HPDE6-E6E7 (cell line): ENCODE measurements around the gene HMX1.

Experiments
- DNase-seq: peaks from one replicate; pipeline ENCODE4 v3.0.0; 2011; ENCODE audit warnings: missing footprints; ENCODE audit errors: extremely low spot score

The HMX1 gene

GRCh38 chr4:8892556-8893226, 21.1 kb upstream of the HMX1 start:
- no peak for DNase-seq

- no peak for DNase-seq
These were observed 20.3 kb upstream of the HMX1 start for GRCh38 chr4:8891646-8892555.

GRCh38 chr4:8891255-8891645, 19.6 kb upstream of the HMX1 start:
- DNase-seq = no peak

DNA sequence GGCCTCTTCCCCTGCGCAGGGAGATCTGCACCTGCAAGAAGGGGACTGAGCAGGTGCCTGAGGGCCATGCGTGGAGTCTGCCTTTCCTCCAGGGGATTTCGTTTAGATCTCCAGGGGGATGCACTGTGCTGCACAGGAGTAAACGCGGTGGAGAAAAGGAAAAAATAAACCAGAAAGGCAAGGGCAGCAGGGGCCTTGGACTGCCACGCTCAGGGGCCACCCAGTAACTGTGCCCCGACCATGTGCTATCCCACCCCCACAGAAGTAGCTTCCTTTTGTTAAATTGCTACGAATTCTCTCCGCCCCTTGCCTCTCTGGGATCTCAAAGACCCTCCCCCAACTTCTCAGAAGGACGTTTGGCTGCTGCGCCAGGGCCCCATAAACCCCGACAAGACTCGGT, 17.2 kb upstream of the HMX1 start:
- DNase-seq = no peak

DNA sequence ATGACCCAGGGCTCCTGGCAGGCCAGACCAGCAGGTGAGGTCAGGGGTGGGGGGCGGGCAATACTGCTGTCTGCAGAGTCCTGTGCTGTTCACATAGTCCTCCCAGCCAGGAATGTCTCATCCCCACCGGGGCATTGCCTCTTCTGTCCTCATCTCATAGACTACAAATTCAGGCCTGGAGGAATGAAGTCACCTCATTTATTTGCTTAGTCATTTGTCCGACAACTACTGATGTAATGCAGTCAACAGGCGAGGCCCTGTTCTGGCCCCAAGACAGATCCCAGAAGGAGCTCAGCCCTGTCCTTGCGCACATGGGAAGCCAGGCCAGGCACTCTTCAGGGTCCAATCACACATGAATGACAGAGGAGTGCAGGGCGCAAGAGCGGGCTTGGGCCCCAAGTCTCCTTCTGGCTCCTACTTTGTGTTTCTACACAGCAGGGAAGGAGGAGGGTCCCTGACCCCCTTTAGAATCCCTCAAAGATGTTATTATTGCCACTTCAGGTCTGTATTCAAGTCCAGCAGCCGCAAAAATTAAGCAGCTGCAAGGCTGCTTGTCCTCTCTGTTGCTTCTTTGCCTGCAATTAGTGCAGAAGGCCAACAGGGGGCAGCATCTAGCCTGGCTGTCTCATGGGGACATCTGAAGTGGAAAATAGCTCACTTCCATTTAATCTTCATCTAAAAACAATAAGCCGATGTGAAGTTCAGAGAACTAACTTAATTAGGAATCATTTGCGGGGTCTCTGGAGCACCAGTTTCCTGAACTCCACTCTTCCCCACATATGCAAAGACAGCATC, 15.2 kb upstream of the HMX1 start:
- DNase-seq = no peak

- DNase-seq = no peak
These were observed 10.6 kb upstream of the HMX1 start for GRCh38 chr4:8882239-8882638.

DNA sequence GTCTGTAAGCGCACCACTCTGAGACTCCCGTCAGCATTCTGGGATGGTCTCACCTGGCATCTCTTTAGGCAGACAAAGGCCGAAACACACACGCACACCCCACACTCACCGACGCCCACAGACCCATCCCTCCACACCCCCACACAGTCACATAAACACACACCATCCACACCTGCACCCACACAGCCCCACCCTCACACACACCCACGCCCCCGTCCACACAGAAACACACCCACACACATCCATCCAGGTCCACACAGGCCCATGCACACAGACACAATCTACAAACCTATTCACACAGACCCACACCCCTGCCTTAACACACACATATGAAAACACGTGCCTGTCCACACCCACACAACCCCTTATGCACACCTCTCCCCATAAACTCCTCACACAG, 9.2 kb upstream of the HMX1 start:
- no peak for DNase-seq

DNA sequence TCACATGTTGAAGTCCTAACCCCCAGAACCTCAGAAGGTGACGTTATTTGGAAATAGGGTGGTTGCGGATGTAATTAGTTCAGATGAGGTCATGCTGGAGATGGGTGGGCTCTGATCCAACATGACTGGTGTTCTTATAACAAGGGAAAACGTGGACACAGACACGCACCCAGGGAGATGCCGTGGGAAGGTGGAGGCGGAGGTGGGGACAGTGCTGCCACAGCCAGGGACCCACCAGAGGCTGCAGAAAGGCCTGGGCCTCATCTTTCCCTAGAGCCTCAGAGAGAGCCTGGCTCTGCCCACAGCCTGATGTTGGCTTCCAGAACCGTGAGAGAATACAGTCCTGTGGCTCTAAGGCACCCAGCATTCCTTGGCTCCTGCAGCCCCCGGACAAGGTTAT, 7.9 kb upstream of the HMX1 start:
- no peak for DNase-seq

DNA sequence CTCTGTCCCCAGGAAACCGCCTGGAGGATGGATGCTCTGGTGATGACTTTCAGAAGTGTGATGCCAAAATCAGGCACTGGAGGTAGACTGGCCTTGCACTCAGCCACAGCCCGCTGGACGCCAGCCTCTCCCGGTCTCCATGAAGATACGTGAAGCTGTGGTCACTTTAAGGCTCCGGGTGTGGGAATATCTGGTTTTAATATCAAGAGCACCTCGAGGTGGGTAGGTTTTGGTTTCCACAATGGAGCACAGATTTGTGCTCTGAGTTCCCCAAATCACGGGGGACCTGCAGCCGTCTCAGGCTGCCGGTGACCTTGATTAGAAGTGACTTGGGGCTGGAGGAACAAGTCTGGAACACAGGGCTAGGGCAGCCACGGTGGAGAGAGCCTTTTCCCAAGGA, 6.8 kb upstream of the HMX1 start:
- DNase-seq = no peak

GRCh38 chr4:8877780-8878040, 6.1 kb upstream of the HMX1 start:
- DNase-seq = no peak

DNA sequence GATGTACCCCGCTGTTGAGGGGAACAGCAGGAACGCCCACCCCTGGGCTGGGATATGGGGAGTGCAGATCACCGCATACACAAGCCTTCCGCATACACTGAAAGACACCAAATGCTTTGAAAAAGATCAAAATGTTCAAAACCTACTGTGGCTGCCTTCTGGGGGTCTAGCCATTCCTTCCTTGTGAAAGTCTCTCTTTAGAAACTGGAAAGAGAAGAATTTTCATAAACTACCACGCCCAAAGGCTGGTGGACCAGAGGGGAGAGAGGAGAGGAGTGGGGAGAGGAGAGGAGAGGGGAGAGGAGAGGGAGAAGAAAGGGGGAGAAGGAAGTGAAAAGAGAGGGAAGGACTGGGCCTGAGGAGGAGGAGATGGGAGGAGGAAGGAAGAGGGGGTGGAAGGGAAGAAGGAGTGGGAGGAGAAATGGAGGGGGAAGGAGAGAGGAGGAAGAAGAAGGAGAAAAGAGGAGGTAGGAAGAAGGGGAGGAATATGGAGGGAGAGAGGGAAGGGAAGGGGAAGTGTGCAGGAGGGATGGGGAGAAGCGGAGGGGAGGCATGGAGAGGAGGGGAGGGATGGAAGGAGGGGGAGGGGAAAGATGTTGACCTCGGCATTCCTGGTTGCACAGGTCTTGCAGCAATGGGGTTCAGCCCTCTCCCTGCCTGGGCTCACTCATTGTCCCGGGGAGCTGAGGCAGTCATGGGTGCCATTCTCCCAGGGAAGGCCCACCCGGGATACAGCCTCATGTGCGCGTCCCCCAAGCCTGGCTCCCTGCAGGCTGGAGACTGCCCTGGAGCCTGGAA, 5.5 kb upstream of the HMX1 start:
- no peak for DNase-seq

DNA sequence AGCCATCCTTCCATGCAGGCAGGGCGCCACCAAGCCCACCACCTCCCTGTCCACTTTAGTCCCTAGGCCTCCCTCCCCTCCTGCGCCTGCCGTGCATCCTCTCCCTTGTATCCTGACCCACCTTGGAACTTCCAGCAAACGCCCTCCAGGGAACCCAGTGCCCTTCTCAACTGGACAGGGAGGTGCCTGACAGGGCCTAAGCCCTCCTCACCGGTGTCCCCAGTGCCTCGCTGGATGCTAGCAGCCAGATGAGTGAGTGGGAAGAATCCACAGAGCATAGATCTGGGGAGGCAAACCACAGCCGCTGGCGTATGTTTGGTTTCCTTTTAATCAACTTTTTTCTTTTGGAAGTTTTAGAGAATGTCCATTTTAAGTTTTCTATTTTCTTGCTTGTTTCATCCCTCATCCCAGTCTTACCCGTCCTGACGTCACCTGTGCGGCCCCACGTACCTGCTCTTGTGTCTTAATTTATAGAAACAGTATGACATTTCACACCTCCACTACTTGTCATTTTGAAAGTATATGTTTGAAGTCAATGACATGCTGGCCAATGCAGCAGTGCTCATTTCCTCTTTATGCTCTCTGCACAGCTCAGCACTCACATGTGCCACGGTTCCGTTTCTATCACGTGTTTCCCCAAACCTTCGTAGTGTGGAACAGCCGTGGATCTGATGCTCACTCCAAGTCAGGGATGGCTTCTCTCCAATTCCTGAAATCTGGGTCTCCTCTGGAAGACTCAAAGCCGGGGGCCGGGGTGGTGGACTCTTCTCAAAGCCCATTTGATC, 3.4 kb upstream of the HMX1 start:
- DNase-seq = no peak

GRCh38 chr4:8874003-8874895, 2.6 kb upstream of the HMX1 start:
- no peak for DNase-seq

DNA sequence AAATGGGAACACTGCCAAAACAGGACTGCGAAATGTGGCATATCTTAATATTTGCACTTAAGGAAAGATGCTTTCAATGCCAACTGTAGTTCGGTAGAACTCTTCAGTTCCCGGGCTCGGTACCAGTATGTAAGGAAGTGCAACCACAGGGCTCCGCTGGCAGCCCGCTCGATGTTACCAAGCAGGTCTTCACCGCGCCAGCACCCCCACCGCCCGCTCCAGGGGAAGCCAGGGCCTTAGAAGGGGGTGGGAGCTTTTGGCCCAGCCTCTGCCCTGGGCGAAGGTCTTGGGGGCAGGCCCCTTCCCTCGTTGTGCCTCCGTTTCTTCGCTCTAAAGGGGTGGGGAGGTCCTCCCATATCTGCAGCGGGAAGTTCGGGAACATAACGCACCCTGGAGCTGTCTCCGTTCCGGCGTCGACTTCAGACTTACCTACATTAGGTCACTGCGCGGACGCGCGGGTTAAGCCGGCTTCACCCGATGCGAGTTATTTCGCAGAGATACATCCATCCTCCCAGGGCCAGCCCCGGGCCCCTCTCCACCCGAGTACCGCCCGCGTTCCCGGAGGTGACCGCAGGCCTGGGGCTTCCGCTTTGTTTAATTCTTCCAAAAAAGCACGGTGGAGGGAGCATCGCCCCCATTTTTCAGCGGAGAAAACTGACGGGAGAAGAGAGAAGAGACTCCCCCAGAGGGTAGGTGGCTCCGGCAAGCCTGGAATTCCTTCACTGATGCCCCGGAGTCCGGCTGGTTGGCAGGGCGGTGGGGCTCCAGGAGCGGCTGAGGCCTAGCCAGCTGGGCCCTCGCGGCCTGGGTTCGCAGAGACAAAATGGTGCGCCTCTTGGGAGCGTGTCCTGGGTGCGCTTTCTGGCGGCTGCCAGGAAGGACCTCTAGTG, 1.0 kb upstream of the HMX1 start:
- DNase-seq = no peak

DNA sequence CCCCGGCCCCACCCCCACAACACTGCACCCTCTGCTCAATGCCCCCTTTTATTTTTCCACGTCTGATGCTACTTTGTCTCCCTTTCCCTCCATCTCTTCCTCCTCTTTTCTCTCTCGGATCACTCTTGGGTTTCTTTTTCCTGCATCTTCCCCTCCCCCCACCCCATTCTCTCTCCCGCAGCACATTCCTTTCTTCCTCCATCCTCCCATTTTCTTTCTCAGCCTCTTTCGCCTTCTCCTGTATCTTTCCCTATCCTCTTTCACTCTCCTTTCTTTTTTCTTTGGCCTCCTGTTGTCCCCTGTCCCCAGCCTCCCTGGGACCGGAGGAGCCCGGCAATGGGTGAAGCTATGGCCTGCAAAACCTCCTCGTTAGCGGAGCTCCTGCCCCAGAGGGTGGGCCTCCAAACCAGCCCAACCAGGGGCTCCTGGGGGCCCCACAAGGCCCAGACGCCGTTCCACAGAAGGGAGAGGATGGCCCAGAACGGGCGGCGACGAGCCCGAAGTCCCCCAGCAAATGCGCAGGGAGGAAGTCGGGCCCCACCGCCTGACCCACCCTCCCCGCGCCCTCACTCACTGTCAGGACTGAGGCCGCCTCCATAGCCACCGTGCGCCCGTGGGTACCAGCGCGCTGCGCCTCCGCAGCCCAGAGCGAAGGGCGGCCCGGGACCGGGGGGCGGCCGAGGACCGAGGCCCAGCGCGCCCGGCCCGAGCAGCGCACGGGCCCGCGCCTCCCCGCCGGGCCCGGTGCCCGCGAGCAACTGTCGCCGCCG, 807 bp downstream of the HMX1 start:
- no peak for DNase-seq

GRCh38 chr4:8869898-8870646, 1.6 kb downstream of the HMX1 start:
- DNase-seq = no peak
